Prostate gland (tissue), 2 donors: ENCODE data around the gene CORO1C.

Experiments used
- CTCF ChIP-seq, 4 experiments: fragments of 200-600 bp in 2 of 4; fragments of 450-650 bp in 2 of 4; sonication (generic) in 2 of 4; IDR thresholded peaks; 1 replicate in 3 of 4; 2 replicates in 1 of 4; pipeline ENCODE4 v1.5.1; 2016 to 2019; ENCODE audit warnings: antibody characterized with exemption in 4 of 4, mild to moderate bottlenecking in 2 of 4, moderate library complexity in 2 of 4
- POLR2A ChIP-seq: fragments of 450-650 bp; IDR thresholded peaks from one replicate; pipeline ENCODE4 v1.6.1; 2016; ENCODE audit warnings: antibody characterized with exemption, mild to moderate bottlenecking

GRCh38 chr12:108731105-108731865 is at the start of gene CORO1C:
- peak; percentile 96 for TF ChIP-seq POLR2A
- TF ChIP-seq CTCF (IDR thresholded peaks at IDR 0.05): peak; percentile 76 to 97 (median 88)
